Measurements from ENCODE around the gene PDE9A. TPM values are rescaled to one million over a fixed set of nuclear protein-coding genes. Genes with fewer than 3 reads are reported as not detected.
"Not testable (repeated sequence)": the region's sequence is repeated elsewhere in the genome, so short reads cannot be mapped to it uniquely, and the experiment has no call there.

Gene PDE9A
- total RNA-seq, 6 experiments from 2014 or later, result not detected

DNA sequence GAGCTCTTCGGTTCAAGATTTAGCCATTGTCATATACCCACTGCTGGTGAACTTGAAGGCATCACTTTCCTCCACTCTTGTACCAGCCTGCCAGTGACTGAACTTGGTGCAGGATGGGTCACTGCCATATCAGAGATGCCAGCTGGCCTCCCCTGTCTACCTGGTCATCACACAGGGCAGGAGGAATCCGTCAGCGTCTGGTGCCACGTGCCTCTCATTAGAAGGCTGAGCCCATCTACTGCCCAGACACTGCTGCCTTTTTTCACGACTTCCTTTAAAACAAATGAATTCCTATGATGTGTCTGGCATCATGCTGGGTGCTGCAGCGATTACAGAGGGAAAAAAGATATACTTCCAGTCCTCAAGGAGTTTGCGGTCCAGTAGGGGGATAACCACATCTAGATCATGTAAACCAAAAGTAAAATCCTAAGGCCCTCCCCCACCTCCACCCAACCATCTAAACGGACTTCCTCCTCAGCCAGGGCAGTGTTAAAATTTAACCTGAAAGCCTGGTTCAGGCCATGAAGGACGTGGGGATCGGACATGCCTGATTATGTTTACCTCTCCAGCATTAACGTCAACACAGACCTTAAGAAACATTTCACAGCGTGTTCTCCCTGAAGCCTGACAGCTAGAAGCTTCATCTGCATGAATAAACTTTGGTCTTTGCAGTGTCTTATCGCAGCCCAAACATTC is 29.2 kb upstream of the PDE9A start:
- no peak for DNase-seq
- TF ChIP-seq, protein P1, sequence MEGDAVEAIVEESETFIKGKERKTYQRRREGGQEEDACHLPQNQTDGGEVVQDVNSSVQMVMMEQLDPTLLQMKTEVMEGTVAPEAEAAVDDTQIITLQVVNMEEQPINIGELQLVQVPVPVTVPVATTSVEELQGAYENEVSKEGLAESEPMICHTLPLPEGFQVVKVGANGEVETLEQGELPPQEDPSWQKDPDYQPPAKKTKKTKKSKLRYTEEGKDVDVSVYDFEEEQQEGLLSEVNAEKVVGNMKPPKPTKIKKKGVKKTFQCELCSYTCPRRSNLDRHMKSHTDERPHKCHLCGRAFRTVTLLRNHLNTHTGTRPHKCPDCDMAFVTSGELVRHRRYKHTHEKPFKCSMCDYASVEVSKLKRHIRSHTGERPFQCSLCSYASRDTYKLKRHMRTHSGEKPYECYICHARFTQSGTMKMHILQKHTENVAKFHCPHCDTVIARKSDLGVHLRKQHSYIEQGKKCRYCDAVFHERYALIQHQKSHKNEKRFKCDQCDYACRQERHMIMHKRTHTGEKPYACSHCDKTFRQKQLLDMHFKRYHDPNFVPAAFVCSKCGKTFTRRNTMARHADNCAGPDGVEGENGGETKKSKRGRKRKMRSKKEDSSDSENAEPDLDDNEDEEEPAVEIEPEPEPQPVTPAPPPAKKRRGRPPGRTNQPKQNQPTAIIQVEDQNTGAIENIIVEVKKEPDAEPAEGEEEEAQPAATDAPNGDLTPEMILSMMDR (IDR thresholded peaks at IDR 0.05), result no peak
- peaks cover 2% of the 10 kb centered on the region for H3K27me3 Mint-ChIP-seq (ENCODE audit: insufficient read depth)
- no peaks in the 10 kb centered on the region for H3K36me3 Mint-ChIP-seq (ENCODE audit: low read depth)
- H3K9me3 Mint-ChIP-seq, result peaks cover 38% of the 10 kb centered on the region
- H3K4me3 Mint-ChIP-seq, result no peak overlapping the region
- no peaks in the 10 kb centered on the region for H3K4me1 Mint-ChIP-seq (ENCODE audit: low read depth)
- no peak overlapping the region for H3K27ac Mint-ChIP-seq

DNA sequence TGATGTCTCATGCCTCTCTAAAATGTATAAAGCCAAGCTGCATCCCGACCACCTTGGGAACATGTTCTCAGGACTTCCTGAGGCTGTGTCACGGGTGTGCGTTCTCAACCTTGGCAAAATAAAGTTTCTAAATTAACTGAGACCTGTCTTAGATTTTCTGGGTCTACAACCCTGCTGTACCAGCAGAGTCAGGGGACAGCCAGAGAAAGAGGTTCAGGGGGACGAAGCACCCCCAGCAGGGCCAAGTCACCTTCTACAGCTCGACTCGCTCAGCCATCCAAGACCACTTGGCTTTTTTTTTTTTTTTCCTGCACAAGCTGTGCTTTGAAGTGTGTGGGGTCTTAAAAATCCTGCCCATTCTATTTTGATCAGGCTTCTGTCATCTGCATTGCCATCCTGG is 28.5 kb upstream of the PDE9A start:
- Mint-ChIP-seq H3K4me3 (no peak overlapping the region), H3K4me1 (ENCODE audit: low read depth) (no peaks in the 10 kb centered on the region), H3K27me3 (ENCODE audit: insufficient read depth) (peaks cover 2% of the 10 kb centered on the region), H3K36me3 (ENCODE audit: low read depth) (no peaks in the 10 kb centered on the region), H3K9me3 (peaks cover 32% of the 10 kb centered on the region), H3K27ac (no peak overlapping the region)
- DNase-seq, result no peak
- TF ChIP-seq, protein P1 (IDR thresholded peaks at IDR 0.05), result no peak

DNA sequence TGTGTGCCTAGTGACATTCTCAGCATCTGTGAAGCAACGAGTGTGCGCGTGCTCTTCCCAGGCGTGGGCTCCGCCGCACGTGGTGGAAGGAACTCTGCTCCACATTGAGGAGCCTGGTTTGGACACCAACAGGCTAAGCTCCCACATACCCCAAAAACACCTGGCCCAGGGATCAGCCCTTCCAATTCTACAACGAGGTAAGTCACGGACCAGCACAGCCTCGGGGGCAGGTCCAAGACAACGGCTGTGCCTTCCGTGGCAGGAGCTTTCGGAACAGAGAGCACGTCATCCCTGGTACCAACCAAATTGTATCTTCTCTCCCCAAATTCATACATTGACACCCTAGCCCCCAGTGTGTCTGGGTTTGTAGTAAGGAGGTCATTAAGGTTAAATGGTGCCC is 27.2 kb upstream of the PDE9A start:
- Mint-ChIP-seq H3K9me3 (peaks cover 32% of the 10 kb centered on the region), H3K36me3 (ENCODE audit: low read depth) (no peaks in the 10 kb centered on the region), H3K27ac (no peak overlapping the region), H3K4me3 (no peak overlapping the region), H3K27me3 (ENCODE audit: insufficient read depth) (peaks cover 2% of the 10 kb centered on the region), H3K4me1 (ENCODE audit: low read depth) (no peaks in the 10 kb centered on the region)
- TF ChIP-seq, protein P1 (IDR thresholded peaks at IDR 0.05), result no peak
- DNase-seq, result no peak

DNA sequence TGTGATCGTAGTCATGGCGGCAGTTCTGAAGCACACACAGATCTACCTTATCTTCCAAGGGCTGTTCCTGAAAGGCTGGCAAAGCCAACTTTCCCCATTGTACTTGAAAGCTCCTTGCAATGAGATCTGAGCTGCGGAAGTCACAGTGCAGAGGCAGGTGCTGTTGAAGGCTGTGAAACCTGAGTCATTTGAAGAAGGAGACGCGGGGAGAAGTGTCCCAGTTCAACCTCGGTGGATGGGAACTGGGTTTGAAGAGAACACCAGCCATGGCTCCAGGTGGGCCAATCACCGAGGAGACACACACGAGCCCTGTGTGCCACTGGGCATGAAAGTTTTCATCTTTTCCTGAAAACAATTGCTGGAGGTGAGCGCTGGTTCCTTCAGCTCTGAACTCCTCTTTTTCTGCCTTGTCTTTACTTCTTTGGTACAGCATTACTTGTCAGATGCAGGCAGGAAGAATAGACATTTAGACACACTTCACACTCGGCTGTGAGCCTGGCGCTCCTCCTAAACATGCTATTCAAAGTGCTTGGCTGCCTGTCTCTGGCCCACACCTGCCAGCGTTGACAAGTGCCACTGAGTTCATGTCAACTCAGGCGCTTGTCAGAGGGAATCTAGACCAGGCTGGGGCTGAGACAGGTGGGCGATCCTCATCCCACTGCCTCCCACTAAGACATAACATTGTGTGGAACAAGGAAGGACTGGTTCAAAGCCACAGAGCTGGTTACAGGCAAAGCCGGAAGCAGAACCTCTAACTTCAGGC is 25.7 kb upstream of the PDE9A start:
- TF ChIP-seq, protein P1 (IDR thresholded peaks at IDR 0.05), result no peak
- Mint-ChIP-seq H3K9me3 (peaks cover 23% of the 10 kb centered on the region), H3K4me3 (no peak overlapping the region), H3K36me3 (ENCODE audit: low read depth) (no peaks in the 10 kb centered on the region), H3K4me1 (ENCODE audit: low read depth) (no peaks in the 10 kb centered on the region), H3K27ac (no peak overlapping the region), H3K27me3 (ENCODE audit: insufficient read depth) (peaks cover 2% of the 10 kb centered on the region)
- DNase-seq, result no peak

DNA sequence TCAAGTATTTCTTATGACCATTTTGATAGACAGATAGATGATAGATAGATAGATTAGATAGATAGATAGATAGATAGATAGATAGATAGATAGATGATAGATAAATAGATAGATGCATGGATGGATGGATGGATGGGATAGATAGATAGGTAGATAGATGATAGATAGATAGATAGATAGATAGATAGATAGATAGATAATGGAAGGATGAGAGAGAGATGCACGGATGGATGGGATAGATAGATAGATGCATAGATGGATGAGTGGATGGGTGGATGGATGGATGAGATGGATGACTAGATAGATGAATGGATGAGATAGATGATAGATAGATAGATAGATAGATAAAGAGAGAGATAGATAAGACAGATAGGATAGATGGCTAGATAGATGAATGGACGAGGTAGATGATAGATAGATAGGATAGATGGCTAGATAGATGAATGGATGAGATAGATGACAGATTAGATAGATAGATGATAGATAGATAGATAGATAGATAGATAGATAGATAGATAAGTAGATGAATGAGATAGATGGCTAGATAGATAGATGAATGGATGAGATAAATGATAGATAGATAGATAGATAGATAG is 24.9 kb upstream of the PDE9A start:
- not testable (repeated sequence) for DNase-seq; H3K27ac Mint-ChIP-seq; H3K27me3 Mint-ChIP-seq (ENCODE audit: insufficient read depth); H3K4me1 Mint-ChIP-seq (ENCODE audit: low read depth); H3K4me3 Mint-ChIP-seq; H3K36me3 Mint-ChIP-seq (ENCODE audit: low read depth)
- peaks cover 17% of the 10 kb centered on the region for H3K9me3 Mint-ChIP-seq
